Hepatocyte (in vitro differentiated cells): ENCODE data around the gene GPR55.

Experiments
- EZH2 ChIP-seq: fragments of 200-600 bp; sonication (generic); IDR thresholded peaks from 2 replicates; pipeline ENCODE4 v1.6.1; 2016; ENCODE audit warnings: antibody characterized with exemption, mild to moderate bottlenecking, borderline replicate concordance
- TF ChIP-seq, protein P1 (sequence below): fragments of 200-600 bp; sonication (generic); IDR thresholded peaks from 2 replicates; pipeline ENCODE4 v1.5.1; 2016; ENCODE audit warnings: antibody characterized with exemption, mild to moderate bottlenecking; ENCODE audit not compliant: poor library complexity

DNA sequence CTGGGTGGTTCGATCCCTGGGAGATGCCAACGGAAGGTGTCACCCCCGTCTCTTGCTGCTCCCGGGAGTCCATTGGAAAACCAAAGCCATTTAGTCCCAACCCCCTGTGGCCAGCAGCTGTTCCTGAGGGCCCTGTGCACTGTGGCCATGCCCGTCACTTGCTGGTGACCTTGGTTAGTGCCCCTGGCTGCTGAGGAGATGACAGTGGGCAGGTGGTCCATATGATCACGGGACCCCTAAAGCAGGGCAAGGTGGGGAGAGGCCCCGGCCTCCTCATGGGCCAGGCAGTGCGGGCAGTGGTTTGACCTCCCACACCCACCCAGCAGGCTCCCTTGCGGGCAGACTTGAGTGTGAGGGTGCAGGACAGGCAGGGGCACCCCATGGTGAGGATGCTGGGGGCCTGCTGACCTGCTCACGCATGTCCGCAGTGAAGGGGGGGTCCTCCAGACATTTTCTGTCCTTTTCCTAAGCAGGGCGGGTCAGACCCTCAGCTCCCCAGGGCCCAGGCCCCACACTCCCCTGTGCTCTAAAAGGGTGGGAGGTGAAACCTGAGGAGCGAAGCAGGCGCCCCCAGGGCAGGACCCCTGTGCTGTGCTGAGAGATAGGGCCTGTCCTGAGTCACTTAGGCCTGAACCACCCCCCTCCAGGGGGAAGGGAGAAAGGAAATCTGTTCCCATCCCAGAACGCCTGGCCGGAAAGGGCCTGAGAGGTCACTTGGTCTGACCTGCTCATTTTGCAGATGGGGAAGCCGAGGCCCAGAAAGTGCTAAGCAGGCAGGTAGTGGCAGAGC lies 53.5 kb downstream of the GPR55 start:
- TF ChIP-seq EZH2, result no peak
- TF ChIP-seq, protein P1, sequence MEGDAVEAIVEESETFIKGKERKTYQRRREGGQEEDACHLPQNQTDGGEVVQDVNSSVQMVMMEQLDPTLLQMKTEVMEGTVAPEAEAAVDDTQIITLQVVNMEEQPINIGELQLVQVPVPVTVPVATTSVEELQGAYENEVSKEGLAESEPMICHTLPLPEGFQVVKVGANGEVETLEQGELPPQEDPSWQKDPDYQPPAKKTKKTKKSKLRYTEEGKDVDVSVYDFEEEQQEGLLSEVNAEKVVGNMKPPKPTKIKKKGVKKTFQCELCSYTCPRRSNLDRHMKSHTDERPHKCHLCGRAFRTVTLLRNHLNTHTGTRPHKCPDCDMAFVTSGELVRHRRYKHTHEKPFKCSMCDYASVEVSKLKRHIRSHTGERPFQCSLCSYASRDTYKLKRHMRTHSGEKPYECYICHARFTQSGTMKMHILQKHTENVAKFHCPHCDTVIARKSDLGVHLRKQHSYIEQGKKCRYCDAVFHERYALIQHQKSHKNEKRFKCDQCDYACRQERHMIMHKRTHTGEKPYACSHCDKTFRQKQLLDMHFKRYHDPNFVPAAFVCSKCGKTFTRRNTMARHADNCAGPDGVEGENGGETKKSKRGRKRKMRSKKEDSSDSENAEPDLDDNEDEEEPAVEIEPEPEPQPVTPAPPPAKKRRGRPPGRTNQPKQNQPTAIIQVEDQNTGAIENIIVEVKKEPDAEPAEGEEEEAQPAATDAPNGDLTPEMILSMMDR, result no peak
